ENCODE results near the gene STX5.
A peak's percentile ranks its signal among the peaks of the same experiment; 100 is the strongest.
"Not testable (repeated sequence)": the region's sequence is repeated elsewhere in the genome, so short reads cannot be mapped to it uniquely, and the experiment has no call there.

The STX5 gene

GRCh38 chr11:62831520-62832335, at the start of gene STX5:
Gene STX5 (minus strand): TSS chr11:62832051. CDS start chr11:62831243, 808 bp downstream.
- peak; percentile 96 for DNase-seq

- peak; percentile 77 for DNase-seq
Observed at GRCh38 chr11:62880803-62881578, 49.1 kb upstream of the STX5 start, which contains the start of gene SLC3A2. Gene SLC3A2 (plus strand): TSS chr11:62880896. CDS start chr11:62881024, 128 bp downstream.

- peak; percentile 36 for DNase-seq
Observed at GRCh38 chr11:62880231-62880802, 48.5 kb upstream of the STX5 start.

GRCh38 chr11:62879235-62879978, 47.6 kb upstream of the STX5 start:
- no peak for DNase-seq

GRCh38 chr11:62876712-62877111, 44.9 kb upstream of the STX5 start:
- DNase-seq: no peak

GRCh38 chr11:62875698-62876478, 44.0 kb upstream of the STX5 start:
- no peak for DNase-seq

- no peak for DNase-seq
Observed at GRCh38 chr11:62874851-62875250, 43.0 kb upstream of the STX5 start.

- no peak for DNase-seq
Observed at GRCh38 chr11:62865635-62866034, 33.8 kb upstream of the STX5 start.

GRCh38 chr11:62863687-62864335, 32.0 kb upstream of the STX5 start:
- no peak for DNase-seq

- DNase-seq: not testable (repeated sequence)
Observed at GRCh38 chr11:62861564-62862192, 29.8 kb upstream of the STX5 start.

GRCh38 chr11:62860835-62861563, 29.1 kb upstream of the STX5 start:
- DNase-seq: no peak

GRCh38 chr11:62859281-62859703, 27.4 kb upstream of the STX5 start:
- DNase-seq: not testable (repeated sequence)

- DNase-seq: no peak
Observed at GRCh38 chr11:62858201-62858600, 26.4 kb upstream of the STX5 start.

GRCh38 chr11:62857541-62857982, 25.7 kb upstream of the STX5 start:
- no peak for DNase-seq

GRCh38 chr11:62856333-62856895, 24.6 kb upstream of the STX5 start:
- no peak for DNase-seq

- peak; percentile 96 for DNase-seq
Observed at GRCh38 chr11:62855571-62856332, 23.9 kb upstream of the STX5 start.

GRCh38 chr11:62854825-62855570, 23.1 kb upstream of the STX5 start:
- no peak for DNase-seq

All from GOT3 (cell line).